Left hindlimb (tissue), 1 donor: ENCODE results near the gene PPM1E.
"Not testable (repeated sequence)": the region's sequence is repeated elsewhere in the genome, so short reads cannot be mapped to it uniquely, and the experiment has no call there.

ENCODE experiments used
- DNase-seq: peaks from one replicate; pipeline ENCODE4 v3.0.0-alpha.2; 2018

PPM1E gene

GRCh38 chr17:58850106-58850505 is 94.5 kb downstream of the PPM1E start:
- DNase-seq, result not testable (repeated sequence)

GRCh38 chr17:58865301-58865700 is 109.6 kb downstream of the PPM1E start:
- no peak for DNase-seq

GRCh38 chr17:58870747-58871146 is 115.1 kb downstream of the PPM1E start:
- no peak for DNase-seq

GRCh38 chr17:58873926-58874325 is 118.3 kb downstream of the PPM1E start:
- DNase-seq, result no peak

- DNase-seq, result no peak
Measured at GRCh38 chr17:58875261-58875660, 119.6 kb downstream of the PPM1E start.

GRCh38 chr17:58884161-58884560 is 128.5 kb downstream of the PPM1E start:
- no peak for DNase-seq

GRCh38 chr17:58886514-58886913 is 130.9 kb downstream of the PPM1E start:
- no peak for DNase-seq

GRCh38 chr17:58889928-58890327 is 134.3 kb downstream of the PPM1E start:
- DNase-seq, result no peak

- DNase-seq, result no peak
Measured at GRCh38 chr17:58899191-58899590, 143.5 kb downstream of the PPM1E start.

- DNase-seq, result no peak
Measured at GRCh38 chr17:58902322-58902721, 146.7 kb downstream of the PPM1E start.

- DNase-seq, result no peak
Measured at GRCh38 chr17:58911741-58912343, 156.2 kb downstream of the PPM1E start.

- DNase-seq, result no peak
Measured at GRCh38 chr17:58913552-58913951, 157.9 kb downstream of the PPM1E start.

GRCh38 chr17:58913971-58914769 is 158.5 kb downstream of the PPM1E start:
- no peak for DNase-seq

GRCh38 chr17:58917228-58917627 is 161.6 kb downstream of the PPM1E start:
- no peak for DNase-seq

- DNase-seq, result no peak
Measured at GRCh38 chr17:58918072-58918471, 162.4 kb downstream of the PPM1E start.

- no peak for DNase-seq
Measured at GRCh38 chr17:58918884-58919283, 163.2 kb downstream of the PPM1E start.

GRCh38 chr17:58920773-58921172 is 165.1 kb downstream of the PPM1E start:
- no peak for DNase-seq

- DNase-seq, result no peak
Measured at GRCh38 chr17:58932956-58933355, 177.3 kb downstream of the PPM1E start.

GRCh38 chr17:58936295-58936694 is 180.6 kb downstream of the PPM1E start:
- no peak for DNase-seq

GRCh38 chr17:58944166-58944565 is 188.5 kb downstream of the PPM1E start:
- no peak for DNase-seq

- no peak for DNase-seq
Measured at GRCh38 chr17:58947411-58947810, 191.8 kb downstream of the PPM1E start.

- DNase-seq, result no peak
Measured at GRCh38 chr17:58947824-58948223, 192.2 kb downstream of the PPM1E start.

GRCh38 chr17:58954358-58954757 is 198.7 kb downstream of the PPM1E start:
- DNase-seq, result not testable (repeated sequence)

- no peak for DNase-seq
Measured at GRCh38 chr17:58956997-58957724, 201.5 kb downstream of the PPM1E start.
